T-cell (primary cell): ENCODE results near the gene KIF12. TPM values are rescaled to one million over a fixed set of nuclear protein-coding genes. Genes with fewer than 3 reads are reported as not detected.
"Not testable (repeated sequence)": the region's sequence is repeated elsewhere in the genome, so short reads cannot be mapped to it uniquely, and the experiment has no call there.

ENCODE experiments used
- ATAC-seq, 4 experiments: fragments of 200-7000 bp in 3 of 4; fragments of 150-1000 bp in 1 of 4; cut with Tn5 transposase; replicated peaks in 1 of 4; 1 replicate in 3 of 4; 2 replicates in 1 of 4; pipeline ENCODE4 v1.10.0; 2021; ENCODE audit warnings: moderate library complexity in 3 of 4, mild to moderate bottlenecking in 2 of 4, moderate number of reproducible peaks in 1 of 4
- CTCF ChIA-PET, 2 donors: fragments of 300-600 bp; sonication (Branson Sonifier 250); formaldehyde crosslinking; loops; one replicate each; lab custom pipeline; 2022; ENCODE audit warnings: antibody characterized with exemption in 2 of 2; lab: Charles Lee
- POLR2A ChIA-PET, 2 donors: fragments of 300-600 bp; sonication (Branson Sonifier 250); formaldehyde crosslinking; loops; one replicate each; lab custom pipeline; 2022; ENCODE audit warnings: antibody characterized with exemption in 2 of 2; lab: Charles Lee
- DNase-seq, 35 experiments: peaks; one replicate each; pipeline versions ENCODE4 v3.0.0 to v3.0.0-alpha.2; 2013 to 2023
- H3K27ac ChIP-seq: one replicate; pipeline ENCODE4 v1.5.1; 2013; ENCODE audit warnings: low read length
- H3K27me3 ChIP-seq, 2 experiments: replicated peaks in 1 of 2; 1 replicate in 1 of 2; 2 replicates in 1 of 2; pipeline versions ENCODE4 v1.6.1 to v1.7.0; 2013; ENCODE audit warnings: low read length in 1 of 2, mixed read lengths in 1 of 2; ENCODE audit not compliant: control insufficient read depth in 2 of 2, insufficient read depth in 2 of 2; ENCODE audit errors: extremely low read depth in 1 of 2
- H3K36me3 ChIP-seq, 2 donors: 1 replicate in 1 of 2; 2 replicates in 1 of 2; pipeline versions ENCODE4 v1.6.1 to v1.7.0; 2013; ENCODE audit warnings: low read length in 1 of 2; ENCODE audit not compliant: control insufficient read depth in 2 of 2, insufficient read depth in 1 of 2; ENCODE audit errors: extremely low read depth in 1 of 2
- H3K4me1 ChIP-seq, 2 experiments: 1 replicate in 1 of 2; 2 replicates in 1 of 2; pipeline versions ENCODE4 v1.6.1 to v1.7.0; 2013; ENCODE audit warnings: low read length in 2 of 2, mixed read lengths in 1 of 2; ENCODE audit not compliant: insufficient read depth in 2 of 2, control insufficient read depth in 1 of 2; ENCODE audit errors: extremely low read depth in 1 of 2
- H3K4me3 ChIP-seq, 2 donors: 1 replicate in 1 of 2; 2 replicates in 1 of 2; pipeline versions ENCODE4 v1.5.1 to v1.7.0; 2013; ENCODE audit warnings: mild to moderate bottlenecking in 2 of 2, low read length in 1 of 2, moderate library complexity in 1 of 2; ENCODE audit not compliant: control insufficient read depth in 1 of 2; ENCODE audit errors: extremely low read depth in 1 of 2
- H3K9me3 ChIP-seq: 2 replicates; pipeline ENCODE4 v1.7.0; 2013
- H3K27ac Mint-ChIP-seq, 2 donors: one replicate each; pipeline ENCODE4 v1.8.0; 2020 to 2021; ENCODE audit warnings: mild to moderate bottlenecking in 2 of 2, mixed read lengths in 2 of 2
- H3K27me3 Mint-ChIP-seq, 2 donors: one replicate each; pipeline ENCODE4 v1.8.0; 2021 to 2022; ENCODE audit warnings: mixed read lengths in 2 of 2
- H3K36me3 Mint-ChIP-seq: one replicate; pipeline ENCODE4 v1.8.0; 2021; ENCODE audit warnings: mixed read lengths
- H3K4me1 Mint-ChIP-seq, 3 donors: one replicate each; pipeline ENCODE4 v1.8.0; 2020 to 2022; ENCODE audit warnings: mixed read lengths in 3 of 3, mild to moderate bottlenecking in 1 of 3
- H3K4me3 Mint-ChIP-seq, 3 donors: one replicate each; pipeline ENCODE4 v1.8.0; 2020 to 2022; ENCODE audit warnings: mild to moderate bottlenecking in 3 of 3, mixed read lengths in 3 of 3, moderate library complexity in 3 of 3
- H3K9me3 Mint-ChIP-seq, 3 donors: one replicate each; pipeline ENCODE4 v1.8.0; 2020 to 2022; ENCODE audit warnings: mixed read lengths in 3 of 3
- WGBS: methylation state at CpG from one replicate; pipeline ENCODE4 v1.1.5; 2013; ENCODE audit warnings: missing lambda C conversion rate; ENCODE audit not compliant: insufficient coverage; 5-methylcytosine and 5-hydroxymethylcytosine counted together
- total RNA-seq, 35 experiments: library from RNA in 6 of 35; stranded (reverse) in 6 of 35; fragments of 120-200 nt in 1 of 35; gene quantifications; one replicate each; pipeline versions ENCODE4 v1.2.1 to v1.2.4 and lab custom pipeline; 2013 to 2026

KIF12 gene
- total RNA-seq, 5 donors from 2014 or later (not counting 1 experiment from before 2014, with no cell fraction given), result 0.10 TPM; not detected in 4

DNA sequence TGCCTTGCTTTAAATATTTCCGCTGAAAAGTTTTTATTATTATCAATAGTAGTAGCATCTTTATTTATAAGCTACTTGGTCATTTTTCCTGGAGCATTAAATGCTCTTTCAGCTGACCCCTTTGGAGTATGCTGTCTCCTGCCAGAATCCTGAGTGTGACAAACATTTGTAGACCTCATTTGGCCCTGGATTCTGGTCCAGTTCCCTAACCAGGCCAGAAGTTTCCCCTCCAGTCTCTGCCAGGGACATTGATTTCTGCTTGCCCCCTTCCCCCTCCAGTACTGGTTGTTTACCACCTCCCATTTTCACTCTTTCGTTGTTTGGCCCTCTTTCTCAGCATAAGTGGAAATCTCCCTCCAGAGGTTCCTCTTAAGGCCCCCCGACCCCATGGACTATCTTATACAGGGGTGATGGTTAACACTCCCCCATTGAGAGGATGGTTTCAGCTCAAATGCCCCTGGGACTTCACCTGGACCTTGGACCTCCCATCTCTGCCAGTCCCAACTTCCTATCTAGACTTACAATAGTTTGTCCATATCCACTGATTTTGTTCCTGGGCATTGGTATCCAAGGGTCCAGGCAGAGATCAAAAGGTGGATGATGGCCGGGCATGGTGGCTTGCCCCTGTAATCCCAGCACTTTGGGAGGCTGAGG, 31.7 kb upstream of the KIF12 start:
- no peaks in the 10 kb centered on the region for H3K36me3 ChIP-seq
- H3K27ac Mint-ChIP-seq, result no peak overlapping the region
- no peaks in the 10 kb centered on the region for H3K4me1 Mint-ChIP-seq
- peaks cover 0 to 34% of the 10 kb centered on the region in 2 experiments for H3K27me3 ChIP-seq
- DNase-seq, result no peak
- no peak overlapping the region for H3K27ac ChIP-seq
- no peaks in the 10 kb centered on the region for H3K9me3 ChIP-seq
- ChIA-PET POLR2A (no interaction called here), CTCF (interaction anchor here in 1 of 2 donors (1.0 kb wide), 1 partner anchor 160 kb away, joined by 5 read pairs; no protein-coding TSS in a partner anchor)
- H3K4me3 ChIP-seq, result no peak overlapping the region
- no peak for ATAC-seq
- H3K9me3 Mint-ChIP-seq, result peaks cover 0 to 11% (median 5%) of the 10 kb centered on the region in 3 donors
- H3K4me3 Mint-ChIP-seq, result no peak overlapping the region
- H3K4me1 ChIP-seq, result no peaks in the 10 kb centered on the region
- H3K27me3 Mint-ChIP-seq, result peaks cover 29 to 36% of the 10 kb centered on the region in 2 donors
- H3K36me3 Mint-ChIP-seq, result no peaks in the 10 kb centered on the region
- WGBS, result 73% methylated on average over 3 of the region's 4 CpGs

DNA sequence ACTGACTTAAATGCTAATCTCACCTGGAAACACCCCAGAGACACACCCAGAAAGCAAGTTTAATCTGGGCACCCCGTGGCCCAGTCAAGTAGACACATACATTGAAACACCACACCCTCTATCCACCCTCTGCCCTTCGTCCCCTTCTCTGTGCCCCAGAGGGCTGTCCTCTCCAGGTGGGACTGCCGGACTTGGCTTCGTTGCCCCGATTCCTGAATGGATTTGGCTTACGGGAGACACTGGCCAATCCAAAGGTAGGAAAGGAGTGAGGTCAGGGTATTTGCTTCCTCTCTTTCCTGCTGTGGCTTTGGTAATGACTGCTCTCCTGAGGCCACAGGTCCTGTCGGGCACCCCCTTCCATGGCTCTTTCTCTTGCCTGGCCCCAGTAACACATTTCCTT, 31.0 kb upstream of the KIF12 start:
- no peaks in the 10 kb centered on the region for H3K4me1 Mint-ChIP-seq
- no peak overlapping the region for H3K27ac Mint-ChIP-seq

DNA sequence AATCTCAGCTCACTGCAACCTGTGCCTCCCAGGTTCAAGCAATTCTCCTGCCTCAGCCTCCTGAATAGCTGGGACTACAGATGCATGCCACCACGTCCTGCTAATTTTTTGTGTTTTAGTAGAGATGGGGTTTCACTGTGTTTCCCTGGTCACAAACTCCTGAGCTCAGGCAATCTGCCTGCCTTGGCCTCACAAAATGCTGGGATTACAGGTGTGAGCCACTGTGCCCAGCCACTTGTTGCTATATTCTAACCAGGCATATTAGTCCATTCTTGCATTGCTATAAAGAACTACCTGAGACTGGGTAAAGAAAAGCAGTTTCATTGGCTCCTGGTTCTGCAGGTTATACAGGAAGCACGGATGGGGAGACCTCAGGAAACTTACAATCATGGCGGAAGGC, 29.7 kb upstream of the KIF12 start:
- H3K27ac ChIP-seq, H3K4me1 Mint-ChIP-seq, H3K9me3 ChIP-seq, H3K4me3 Mint-ChIP-seq, H3K4me1 ChIP-seq, H3K36me3 ChIP-seq, H3K4me3 ChIP-seq, H3K36me3 Mint-ChIP-seq, H3K27ac Mint-ChIP-seq, DNase-seq, ATAC-seq, POLR2A ChIA-PET: not testable (repeated sequence)
- CTCF ChIA-PET, result interaction anchor here in 1 of 2 donors (0.5 kb wide), 1 partner anchor 45 kb away, joined by 3 read pairs; no protein-coding TSS in a partner anchor
- WGBS, result 71% methylated on average over 2 of the region's 3 CpGs
- Mint-ChIP-seq H3K27me3 (peaks cover 24 to 36% of the 10 kb centered on the region in 2 donors), H3K9me3 (peaks cover 0 to 11% (median 5%) of the 10 kb centered on the region in 3 donors)
- peaks cover 0 to 38% of the 10 kb centered on the region in 2 experiments for H3K27me3 ChIP-seq

More for the DNA sequence above, 31.0 kb upstream of the KIF12 start:
- WGBS, result 79% methylated on average over 6 of the region's 7 CpGs
- peaks cover 0 to 36% of the 10 kb centered on the region in 2 experiments for H3K27me3 ChIP-seq
- H3K36me3 ChIP-seq, result no peaks in the 10 kb centered on the region
- ChIA-PET POLR2A (no interaction called here), CTCF (no interaction called here)
- H3K4me1 ChIP-seq, result no peaks in the 10 kb centered on the region
- no peak for DNase-seq
- no peaks in the 10 kb centered on the region for H3K9me3 ChIP-seq
- H3K9me3 Mint-ChIP-seq, result peaks cover 0 to 11% (median 5%) of the 10 kb centered on the region in 3 donors
- H3K27ac ChIP-seq, result no peak overlapping the region
- ATAC-seq, result no peak
- H3K27me3 Mint-ChIP-seq, result peaks cover 24 to 35% of the 10 kb centered on the region in 2 donors
- no peak overlapping the region for H3K4me3 Mint-ChIP-seq
- H3K4me3 ChIP-seq, result no peak overlapping the region
- no peaks in the 10 kb centered on the region for H3K36me3 Mint-ChIP-seq

DNA sequence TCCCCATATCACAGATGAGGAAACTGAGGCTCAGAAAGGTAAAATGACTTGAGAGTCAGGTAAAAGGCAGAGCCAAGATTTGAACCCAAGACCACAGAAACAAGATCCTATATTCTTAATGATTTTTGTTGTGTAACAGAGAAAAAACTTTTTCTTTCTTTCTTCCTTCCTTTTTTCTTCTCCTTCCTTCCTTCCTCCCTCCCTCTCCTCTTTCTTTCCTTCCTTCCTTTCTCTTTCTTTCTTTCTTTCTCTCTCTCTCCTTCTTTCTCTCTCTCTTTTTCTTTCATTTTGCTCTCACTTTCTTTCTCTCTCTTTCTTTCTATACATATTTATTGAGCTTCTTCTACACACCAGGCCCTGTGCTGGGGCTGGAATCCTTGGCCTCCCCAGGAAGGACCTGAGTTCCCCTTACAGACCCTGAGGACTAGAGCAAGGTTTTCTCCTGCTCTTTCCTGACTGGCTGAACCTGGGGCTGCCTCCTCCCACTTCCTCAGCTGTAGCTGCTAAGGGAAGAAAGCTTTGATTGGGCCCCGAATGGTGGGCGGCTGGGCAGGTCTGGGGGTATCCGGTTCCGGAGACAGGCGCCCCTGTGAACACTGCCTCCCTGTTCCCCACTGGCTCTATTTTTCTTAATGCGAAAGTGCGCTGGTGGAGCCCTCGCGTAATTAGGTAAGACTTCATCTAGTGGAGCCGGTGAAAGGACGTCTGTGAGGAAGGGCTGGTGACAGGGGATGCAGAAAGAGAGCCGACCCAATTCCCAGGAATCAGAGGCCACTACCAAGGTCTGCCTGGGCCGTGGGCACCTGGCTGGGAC, 27.4 kb upstream of the KIF12 start:
- no peak for ATAC-seq
- no peaks in the 10 kb centered on the region for H3K36me3 Mint-ChIP-seq
- Histone ChIP-seq H3K4me1 (no peaks in the 10 kb centered on the region), H3K4me3 (no peak overlapping the region), H3K27me3 (peaks cover 0 to 28% of the 10 kb centered on the region in 2 experiments), H3K27ac (no peak overlapping the region), H3K9me3 (no peaks in the 10 kb centered on the region), H3K36me3 (no peaks in the 10 kb centered on the region)
- H3K9me3 Mint-ChIP-seq, result peaks cover 0 to 11% (median 5%) of the 10 kb centered on the region in 3 donors
- H3K4me1 Mint-ChIP-seq, result no peaks in the 10 kb centered on the region
- peaks cover 21 to 31% of the 10 kb centered on the region in 2 donors for H3K27me3 Mint-ChIP-seq
- no peak overlapping the region for H3K27ac Mint-ChIP-seq
- no peak for DNase-seq
- ChIA-PET POLR2A (no interaction called here), CTCF (no interaction called here)
- 71% methylated on average over 5 of the region's 13 CpGs for WGBS
- no peak overlapping the region for H3K4me3 Mint-ChIP-seq

DNA sequence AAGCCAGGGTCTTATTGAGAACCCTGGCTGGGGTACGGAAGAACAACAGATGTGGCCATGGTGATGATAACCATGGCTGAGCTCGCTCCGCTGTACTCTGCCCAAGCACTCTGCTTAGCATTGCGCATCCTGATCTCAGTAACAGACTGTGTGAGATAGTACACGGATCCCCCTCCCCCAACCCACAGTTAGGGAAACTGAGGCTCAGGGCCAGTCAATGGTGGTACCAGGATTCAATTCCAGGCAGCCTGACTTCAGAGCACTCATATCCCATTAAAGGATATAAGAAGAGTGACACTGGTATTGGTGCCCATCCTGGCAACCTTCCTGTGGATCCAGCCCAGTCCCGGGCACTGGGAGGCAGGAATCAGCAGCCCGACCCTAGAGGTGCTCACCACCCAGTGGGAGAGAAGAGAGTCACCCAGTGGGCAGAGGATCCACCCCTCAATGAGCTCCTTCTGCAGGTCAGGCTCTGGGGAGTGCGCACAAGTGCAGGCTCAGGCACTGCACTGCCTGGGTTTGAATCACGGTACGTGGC, 26.5 kb upstream of the KIF12 start:
- POLR2A ChIA-PET, result no interaction called here
- CTCF ChIA-PET, result interaction anchor here in 1 of 2 donors (0.9 kb wide), 1 partner anchor 41 kb away, joined by 4 read pairs; no protein-coding TSS in a partner anchor
- ATAC-seq (no peak), DNase-seq (no peak)
- Histone ChIP-seq H3K4me3 (no peak overlapping the region), H3K27ac (no peak overlapping the region), H3K27me3 (peaks cover 0 to 28% of the 10 kb centered on the region in 2 experiments), H3K4me1 (no peaks in the 10 kb centered on the region), H3K36me3 (no peaks in the 10 kb centered on the region), H3K9me3 (no peaks in the 10 kb centered on the region)
- WGBS, result 89% methylated on average over 8 of the region's 10 CpGs
- Mint-ChIP-seq H3K36me3 (no peaks in the 10 kb centered on the region), H3K4me1 (no peaks in the 10 kb centered on the region), H3K27me3 (peaks cover 15 to 29% of the 10 kb centered on the region in 2 donors), H3K27ac (no peak overlapping the region), H3K4me3 (no peak overlapping the region), H3K9me3 (peaks cover 0 to 11% (median 5%) of the 10 kb centered on the region in 3 donors)
